T-helper 17 cell (primary cell): ENCODE results near the gene MYL11. TPM values are rescaled to one million over a fixed set of nuclear protein-coding genes. Genes with fewer than 3 reads are reported as not detected.

ENCODE experiments used
- ATAC-seq: fragments of 150-1000 bp; cut with Tn5 transposase; 2 replicates; pipeline ENCODE4 v1.10.0; 2021; ENCODE audit warnings: mild to moderate bottlenecking, moderate library complexity
- DNase-seq, 3 donors: peaks; one replicate each; pipeline versions ENCODE4 v3.0.0 to v3.0.0-alpha.2; 2020 to 2021
- H3K9me3 ChIP-seq: one replicate; pipeline ENCODE4 v1.7.0; 2013; ENCODE audit warnings: low read length, mild to moderate bottlenecking; ENCODE audit not compliant: control insufficient read depth, poor library complexity, severe bottlenecking
- H3K27ac Mint-ChIP-seq: one replicate; pipeline ENCODE4 v1.8.0; 2022; ENCODE audit warnings: mild to moderate bottlenecking, moderate library complexity, mixed read lengths
- H3K27me3 Mint-ChIP-seq: one replicate; pipeline ENCODE4 v1.8.0; 2022; ENCODE audit warnings: mixed read lengths
- H3K36me3 Mint-ChIP-seq: one replicate; pipeline ENCODE4 v1.8.0; 2022; ENCODE audit warnings: low read depth, mixed read lengths
- H3K4me1 Mint-ChIP-seq: one replicate; pipeline ENCODE4 v1.8.0; 2022; ENCODE audit warnings: mild to moderate bottlenecking, mixed read lengths
- H3K4me3 Mint-ChIP-seq: one replicate; pipeline ENCODE4 v1.8.0; 2022; ENCODE audit warnings: mild to moderate bottlenecking, moderate library complexity, mixed read lengths
- total RNA-seq, 4 donors: library from RNA in 2 of 4; stranded (reverse) in 2 of 4; gene quantifications; one replicate each; pipeline ENCODE4 v1.2.3 and lab custom pipeline; 2022 to 2026

The MYL11 gene
- total RNA-seq, 2 donors from 2014 or later, result 1.8 TPM; not detected in 1

DNA sequence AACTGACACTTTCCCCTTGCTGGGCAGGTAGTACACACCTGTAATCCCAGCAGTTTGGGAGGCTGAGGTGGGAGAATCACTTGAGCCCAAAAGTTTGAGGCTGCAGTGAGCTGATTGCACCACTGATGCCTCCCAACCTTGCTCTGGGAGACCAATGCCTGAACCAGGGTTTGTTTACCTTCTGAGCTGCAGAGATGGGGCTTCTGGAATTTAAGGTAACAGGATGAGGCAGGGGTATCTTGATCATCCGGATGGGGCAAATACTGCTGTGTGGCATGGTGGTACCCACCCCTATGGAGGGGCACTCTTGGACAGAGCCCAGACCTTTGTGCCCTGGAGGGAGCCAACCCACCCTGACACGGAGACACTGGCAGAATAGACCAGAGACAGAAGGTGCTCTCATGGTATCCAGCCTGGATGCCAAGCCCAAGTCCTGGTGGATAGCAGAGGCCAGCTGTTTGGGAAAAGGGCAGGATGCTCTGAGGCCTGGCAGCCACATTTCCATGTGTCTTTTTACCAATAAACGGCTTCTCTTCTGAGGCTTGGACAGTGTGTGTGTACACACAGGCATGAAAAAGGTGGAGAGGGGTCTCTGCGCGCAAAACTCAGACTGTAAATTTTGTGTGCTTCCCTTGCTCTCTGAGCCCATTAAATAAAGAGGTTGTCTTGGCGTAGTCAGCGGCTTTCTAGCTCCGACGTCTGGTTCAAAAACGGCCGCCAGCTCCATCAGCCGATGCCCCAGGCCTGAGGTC lies 25.0 kb downstream of the MYL11 start:
- no peak for ATAC-seq
- Mint-ChIP-seq H3K27me3 (no peaks in the 10 kb centered on the region), H3K36me3 (peaks cover 3% of the 10 kb centered on the region)

DNA sequence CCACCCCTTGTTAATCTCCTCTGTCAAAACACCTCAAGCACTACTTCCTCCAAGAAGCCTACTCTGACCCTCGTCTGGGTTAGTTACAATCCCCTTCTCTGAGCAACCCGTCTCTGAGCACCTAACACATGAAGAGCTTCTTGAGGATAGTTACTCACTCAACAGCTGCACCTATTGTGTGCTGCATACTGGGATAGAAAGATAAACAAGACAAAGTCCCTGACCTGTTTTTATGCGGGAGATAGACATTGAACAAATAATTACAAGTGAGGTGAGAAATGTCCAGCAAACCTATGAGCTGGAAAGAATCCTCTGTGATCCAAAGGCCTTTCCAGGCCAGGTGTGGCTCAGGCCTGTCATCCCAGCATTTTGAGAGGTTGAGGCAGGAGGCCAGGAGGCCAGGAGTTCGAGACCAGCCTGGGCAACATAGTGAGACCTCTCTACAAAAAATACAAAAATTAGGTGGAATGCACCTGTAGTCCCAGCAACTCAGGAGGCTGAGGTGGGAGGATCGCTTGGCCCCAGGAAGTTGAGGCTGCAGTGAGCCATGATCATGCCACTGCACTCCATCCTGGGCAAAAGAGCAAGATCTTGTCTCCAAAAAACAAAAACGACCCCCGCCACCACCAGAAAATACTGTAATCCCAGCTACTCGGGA lies 27.3 kb downstream of the MYL11 start:
- Mint-ChIP-seq H3K27ac (no peak overlapping the region), H3K4me1 (peaks cover 27% of the 10 kb centered on the region), H3K36me3 (no peaks in the 10 kb centered on the region), H3K27me3 (no peaks in the 10 kb centered on the region), H3K4me3 (peak overlapping the region; percentile 90)
- ATAC-seq, result no peak
- no peak for DNase-seq
- H3K9me3 ChIP-seq, result no peaks in the 10 kb centered on the region

More for the DNA sequence above, 25.0 kb downstream of the MYL11 start:
- Mint-ChIP-seq H3K4me3 (peak overlapping the region; percentile 90), H3K27ac (peak overlapping the region; percentile 93), H3K4me1 (peaks cover 34% of the 10 kb centered on the region)
- DNase-seq, result no peak
- H3K9me3 ChIP-seq, result no peaks in the 10 kb centered on the region

DNA sequence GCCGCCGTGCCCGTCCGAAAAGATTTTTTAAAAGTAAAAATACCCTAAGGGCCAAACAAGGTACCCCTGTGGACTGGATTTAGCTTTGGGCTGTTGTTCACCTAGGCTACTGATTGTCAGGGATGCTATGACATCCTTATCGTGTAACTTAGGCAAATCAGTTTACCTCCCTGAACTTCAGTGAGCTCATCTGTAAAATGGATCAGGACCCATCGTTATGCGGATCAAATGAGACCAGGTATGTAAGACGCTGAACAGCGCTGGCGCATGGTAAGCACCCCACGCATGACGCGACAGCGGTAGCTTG lies 32.1 kb downstream of the MYL11 start:
- Mint-ChIP-seq H3K36me3 (no peaks in the 10 kb centered on the region), H3K4me1 (peaks cover 21% of the 10 kb centered on the region), H3K27ac (peak overlapping the region; percentile 95), H3K4me3 (peak overlapping the region; percentile 98), H3K27me3 (no peaks in the 10 kb centered on the region)
- peak; percentile 42 for ATAC-seq
- no peaks in the 10 kb centered on the region for H3K9me3 ChIP-seq
- DNase-seq, result no peak

DNA sequence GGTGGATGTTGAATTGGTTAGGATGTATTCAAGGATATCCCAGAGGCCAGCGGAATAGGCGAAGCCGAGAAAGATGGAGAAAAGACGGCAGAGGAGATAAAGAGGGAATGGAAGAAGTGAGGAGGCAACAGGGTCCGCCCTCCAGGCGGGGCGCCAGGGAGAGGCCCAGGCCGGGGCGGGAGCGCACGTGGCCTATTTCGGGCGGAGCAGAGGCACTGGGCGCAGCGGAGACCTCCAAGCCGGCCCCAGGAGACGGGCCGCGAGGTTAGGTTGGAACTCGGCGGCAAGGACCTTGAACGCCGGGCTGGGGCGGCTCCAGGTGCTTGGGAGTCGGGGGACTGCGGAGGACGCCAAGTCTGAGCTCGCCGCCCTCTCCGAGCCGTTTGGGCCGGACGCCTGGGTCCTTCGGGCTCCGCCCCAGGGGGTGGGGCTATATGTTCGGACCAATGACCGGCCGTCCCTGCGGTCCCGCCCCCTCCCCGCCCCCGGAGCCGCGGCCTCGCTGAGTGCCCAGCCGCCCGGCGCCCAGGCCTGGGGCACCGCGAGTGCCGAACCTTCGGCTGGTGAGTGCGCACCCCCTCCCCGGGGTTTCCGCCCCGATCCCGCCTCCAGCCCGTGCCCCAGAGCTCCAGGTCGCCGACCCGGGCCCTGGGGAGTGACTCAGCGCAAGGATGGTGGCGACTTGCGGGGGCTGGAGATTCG lies 32.7 kb downstream of the MYL11 start, which contains the start of gene ZNF771:
TSS of gene ZNF771 (plus strand) at position 505 of the 702 bp plus-strand sequence. CDS start 448 bp downstream, outside the sequence.
- no peaks in the 10 kb centered on the region for H3K36me3 Mint-ChIP-seq
- H3K27me3 Mint-ChIP-seq, result no peaks in the 10 kb centered on the region
- ATAC-seq (peak; percentile 89), DNase-seq (peak; percentile 70 to 89 (median 86))
- H3K4me1 Mint-ChIP-seq, result peaks cover 23% of the 10 kb centered on the region
- H3K27ac Mint-ChIP-seq, result peak within 1 kb of the TSS; percentile 95
- peak within 1 kb of the TSS; percentile 98 for H3K4me3 Mint-ChIP-seq
- no peaks in the 10 kb centered on the region for H3K9me3 ChIP-seq

DNA sequence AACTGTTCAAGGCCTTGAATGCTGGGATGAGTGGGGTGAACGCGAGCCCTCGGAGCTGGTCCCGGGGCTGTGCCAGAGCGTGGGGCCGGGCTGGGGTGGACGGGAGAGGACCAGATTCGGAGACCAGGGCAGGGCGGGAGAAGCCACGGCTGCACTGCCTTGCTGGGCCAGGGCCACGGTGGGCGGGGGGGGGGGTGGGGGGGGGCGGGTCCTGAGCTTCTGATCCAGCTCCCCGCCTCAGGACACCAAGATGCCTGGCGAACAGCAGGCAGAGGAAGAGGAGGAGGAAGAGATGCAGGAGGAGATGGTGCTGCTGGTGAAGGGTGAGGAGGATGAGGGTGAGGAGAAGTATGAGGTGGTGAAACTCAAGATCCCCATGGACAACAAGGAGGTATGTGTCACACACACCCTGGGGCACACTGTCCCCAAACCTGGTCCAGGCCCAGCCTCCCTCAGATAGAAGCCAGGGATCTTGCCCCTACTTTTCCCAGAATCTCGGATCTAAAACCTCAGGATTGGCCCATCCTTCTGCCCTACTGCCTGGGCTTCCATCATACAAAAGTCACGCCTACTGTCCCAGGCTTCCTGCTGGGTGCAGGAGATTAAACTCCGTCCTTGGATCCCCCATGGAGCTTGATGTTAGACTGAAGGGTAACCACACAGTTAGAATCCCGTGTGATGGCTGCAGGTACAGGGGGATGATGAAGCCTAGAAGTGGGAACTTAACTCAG lies 33.4 kb downstream of the MYL11 start:
- peak overlapping the region; percentile 21 for H3K27ac Mint-ChIP-seq
- no peaks in the 10 kb centered on the region for H3K36me3 Mint-ChIP-seq
- no peaks in the 10 kb centered on the region for H3K9me3 ChIP-seq
- no peaks in the 10 kb centered on the region for H3K27me3 Mint-ChIP-seq
- H3K4me1 Mint-ChIP-seq, result peaks cover 23% of the 10 kb centered on the region
- H3K4me3 Mint-ChIP-seq, result peak overlapping the region; percentile 98
- ATAC-seq, result no peak
- no peak for DNase-seq

DNA sequence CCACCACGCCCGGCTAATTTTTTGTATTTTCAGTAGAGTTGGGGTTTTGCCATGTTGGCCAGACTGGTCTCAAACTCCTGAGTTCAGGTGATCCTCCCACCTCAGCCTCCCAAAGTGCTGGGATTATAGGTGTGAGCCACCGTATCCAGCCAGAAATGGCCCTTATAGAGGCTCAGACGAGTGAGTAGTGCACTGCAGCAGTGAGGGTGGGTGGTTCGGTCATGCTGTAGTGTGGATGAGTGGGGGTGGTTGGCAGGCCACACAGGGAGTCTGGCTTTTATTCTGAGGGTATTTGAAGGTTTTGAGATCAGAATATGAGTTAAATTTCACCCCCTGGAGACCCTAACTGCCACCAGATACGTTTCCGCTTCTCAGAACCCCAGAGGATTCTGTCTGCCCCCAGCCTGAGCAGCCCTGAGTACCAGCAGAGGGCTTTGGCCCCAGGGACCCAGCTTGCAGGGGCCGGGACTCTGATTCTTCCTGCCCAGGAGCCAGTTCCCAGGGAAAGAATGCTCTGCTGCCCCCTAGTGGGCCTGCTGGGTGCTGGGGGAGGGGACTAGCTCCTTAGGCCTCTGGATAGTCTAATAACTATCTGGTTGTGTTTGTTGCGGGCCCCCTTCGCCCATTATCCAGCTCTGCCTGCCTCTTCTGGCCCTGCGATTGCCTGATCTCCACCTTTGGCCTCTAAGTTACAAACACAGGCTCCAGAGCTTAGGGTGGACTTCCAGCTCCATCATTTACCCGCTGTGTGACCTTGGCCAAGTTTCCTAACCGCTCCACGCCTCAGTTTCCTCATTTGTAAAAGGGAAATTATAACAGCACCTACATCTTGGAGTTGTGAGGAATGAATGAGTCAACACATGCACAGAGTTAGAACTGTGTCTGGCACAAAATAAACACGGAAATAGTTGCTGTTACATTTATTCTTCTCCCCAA lies 34.8 kb downstream of the MYL11 start:
- H3K27me3 Mint-ChIP-seq, result no peaks in the 10 kb centered on the region
- peak overlapping the region; percentile 33 for H3K4me3 Mint-ChIP-seq
- peaks cover 26% of the 10 kb centered on the region for H3K4me1 Mint-ChIP-seq
- peak; percentile 87 to 96 (median 88) for DNase-seq
- H3K27ac Mint-ChIP-seq, result peak overlapping the region; percentile 21
- no peaks in the 10 kb centered on the region for H3K36me3 Mint-ChIP-seq
- H3K9me3 ChIP-seq, result no peaks in the 10 kb centered on the region
- ATAC-seq, result peak; percentile 69

DNA sequence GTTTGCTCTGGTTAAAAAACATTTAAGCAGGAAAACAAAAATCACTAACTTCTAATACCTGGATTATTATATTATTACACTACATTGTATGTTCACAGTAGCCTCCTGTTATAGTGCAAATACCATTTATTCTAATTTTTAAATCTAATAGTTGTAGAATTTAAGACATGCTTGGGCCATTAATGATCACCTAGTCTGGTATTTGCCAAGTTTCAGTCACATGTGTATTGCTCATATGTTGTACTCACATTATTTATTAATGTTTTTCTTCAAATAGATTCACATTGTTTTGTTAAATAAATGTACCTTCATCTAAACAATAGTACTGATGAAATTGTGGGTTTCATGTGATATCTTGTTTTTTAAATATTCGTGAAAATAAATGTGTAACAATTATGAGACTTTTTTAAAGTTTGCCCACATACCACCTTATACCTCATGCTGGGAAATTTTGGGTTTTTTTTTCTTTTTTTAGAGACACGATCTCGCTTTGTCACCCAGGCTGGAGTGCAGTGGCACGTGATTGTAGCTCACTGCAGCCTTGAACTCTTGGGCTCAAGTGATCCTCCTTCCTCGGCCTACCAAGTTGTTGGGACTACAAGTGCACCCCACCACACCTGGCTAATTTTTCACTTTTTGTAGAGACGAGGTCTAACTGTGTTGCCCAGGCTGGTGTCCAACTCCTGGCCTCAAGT lies 38.7 kb downstream of the MYL11 start:
- no peaks in the 10 kb centered on the region for H3K9me3 ChIP-seq
- H3K27me3 Mint-ChIP-seq, result no peaks in the 10 kb centered on the region
- ATAC-seq, result no peak
- no peak overlapping the region for H3K4me3 Mint-ChIP-seq
- H3K4me1 Mint-ChIP-seq, result peaks cover 28% of the 10 kb centered on the region
- DNase-seq, result no peak
- H3K36me3 Mint-ChIP-seq, result peaks cover 3% of the 10 kb centered on the region
- H3K27ac Mint-ChIP-seq, result no peak overlapping the region

DNA sequence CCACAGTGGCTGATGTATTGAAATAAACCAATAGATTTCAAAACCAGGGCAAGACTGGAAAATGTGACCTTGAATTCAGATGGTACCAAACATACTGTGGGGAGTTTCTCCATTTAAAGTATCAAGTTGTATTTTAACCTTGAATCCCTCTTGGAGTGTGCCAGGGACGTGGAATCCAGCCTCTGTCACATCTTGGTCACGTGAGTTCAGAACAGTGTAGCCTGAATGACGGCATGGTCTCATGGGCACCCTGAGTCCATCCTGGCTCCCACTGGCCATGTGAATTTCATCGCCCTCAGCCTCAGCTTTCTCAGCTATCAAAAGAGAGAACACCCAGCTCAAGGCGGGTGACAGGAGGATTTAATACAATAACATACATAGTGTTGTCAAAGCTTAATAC lies 39.6 kb downstream of the MYL11 start:
- ATAC-seq (no peak), DNase-seq (no peak)
- no peak overlapping the region for H3K27ac Mint-ChIP-seq
- no peaks in the 10 kb centered on the region for H3K27me3 Mint-ChIP-seq
- peaks cover 24% of the 10 kb centered on the region for H3K4me1 Mint-ChIP-seq
- H3K4me3 Mint-ChIP-seq, result no peak overlapping the region
- no peaks in the 10 kb centered on the region for H3K9me3 ChIP-seq
- peaks cover 3% of the 10 kb centered on the region for H3K36me3 Mint-ChIP-seq

DNA sequence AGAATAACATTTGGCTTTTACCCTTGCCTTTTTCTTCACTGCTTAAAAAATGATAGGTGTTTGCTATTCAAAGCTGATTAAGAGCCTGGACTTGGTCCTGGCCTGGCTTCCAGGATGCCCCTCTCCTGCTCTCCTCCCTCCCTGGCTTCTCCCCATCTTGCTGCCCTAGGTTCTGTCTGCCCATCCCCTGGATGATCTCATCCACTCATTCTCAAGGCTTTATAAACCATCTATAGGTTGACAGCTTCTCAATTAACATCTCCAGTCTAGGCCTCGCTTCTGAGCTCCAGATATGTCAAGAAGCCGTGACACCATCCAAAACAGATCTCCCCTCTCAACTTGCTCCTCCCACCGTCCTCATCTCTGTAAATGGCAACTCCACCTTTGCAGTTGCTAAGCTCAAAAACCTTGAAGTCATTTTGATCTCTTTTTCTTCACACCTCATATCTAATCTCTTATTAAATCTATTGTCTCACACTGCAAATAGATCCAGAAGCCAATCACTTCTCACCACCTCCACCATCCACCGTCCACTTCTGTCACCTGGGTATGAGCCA lies 41.5 kb downstream of the MYL11 start:
- peaks cover 5% of the 10 kb centered on the region for H3K36me3 Mint-ChIP-seq
- no peaks in the 10 kb centered on the region for H3K9me3 ChIP-seq
- peaks cover 25% of the 10 kb centered on the region for H3K4me1 Mint-ChIP-seq
- ATAC-seq, result no peak
- no peak overlapping the region for H3K4me3 Mint-ChIP-seq
- no peaks in the 10 kb centered on the region for H3K27me3 Mint-ChIP-seq
- DNase-seq, result no peak
- peak overlapping the region; percentile 63 for H3K27ac Mint-ChIP-seq

DNA sequence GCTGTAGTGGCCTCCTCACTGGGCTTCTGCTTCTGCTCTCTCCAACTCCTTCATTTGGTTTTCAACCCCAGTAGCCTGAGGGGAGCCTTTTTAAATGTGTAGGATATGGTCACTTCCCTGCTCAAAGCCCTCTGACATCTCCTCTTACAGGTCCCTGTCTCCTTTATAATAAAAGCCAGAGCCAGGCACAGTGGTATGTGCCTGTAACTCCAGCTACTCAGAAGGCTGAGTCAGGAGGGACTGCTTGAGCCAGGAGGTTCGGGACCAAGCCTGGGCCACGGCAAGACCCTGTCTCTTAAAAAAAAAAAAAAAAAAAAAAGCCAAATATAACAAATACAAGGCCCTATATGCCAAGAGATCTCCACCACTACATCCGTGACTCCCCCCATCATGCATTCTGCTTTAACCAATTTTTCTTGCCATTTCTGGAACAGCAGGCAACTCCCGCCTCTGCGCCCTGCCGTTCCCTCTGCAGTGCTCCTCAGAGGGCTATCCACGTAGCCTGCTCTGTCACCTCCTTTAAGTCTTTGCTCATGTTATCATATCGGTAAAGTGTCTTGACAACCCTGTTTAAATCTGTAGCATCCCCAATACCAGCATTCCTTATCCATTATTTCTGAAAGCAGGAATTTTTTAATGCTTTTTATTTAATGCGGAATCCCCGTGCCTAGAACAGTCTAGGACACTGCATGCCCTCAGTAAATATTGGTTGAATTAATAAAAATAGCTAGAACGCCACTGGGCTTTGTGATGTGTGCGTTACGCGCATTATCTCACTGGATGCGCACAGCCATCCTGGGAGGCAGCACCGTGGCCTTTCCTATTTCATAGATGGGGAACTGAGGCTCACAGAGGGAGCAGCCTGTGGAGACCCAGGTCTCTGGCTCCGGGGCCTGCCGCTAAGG lies 42.3 kb downstream of the MYL11 start:
- Mint-ChIP-seq H3K4me3 (peak overlapping the region; percentile 63), H3K27me3 (no peaks in the 10 kb centered on the region), H3K27ac (peak overlapping the region; percentile 75), H3K36me3 (peaks cover 5% of the 10 kb centered on the region), H3K4me1 (peaks cover 27% of the 10 kb centered on the region)
- DNase-seq (no peak), ATAC-seq (no peak)
- H3K9me3 ChIP-seq, result no peaks in the 10 kb centered on the region
